ENCODE data around the gene KCNK13. TPM values are rescaled to one million over a fixed set of nuclear protein-coding genes. Genes with fewer than 3 reads are reported as not detected.

Gene KCNK13
- total RNA-seq, 4 donors from 2014 or later, result 0.19 to 0.42 (median 0.28) TPM

DNA sequence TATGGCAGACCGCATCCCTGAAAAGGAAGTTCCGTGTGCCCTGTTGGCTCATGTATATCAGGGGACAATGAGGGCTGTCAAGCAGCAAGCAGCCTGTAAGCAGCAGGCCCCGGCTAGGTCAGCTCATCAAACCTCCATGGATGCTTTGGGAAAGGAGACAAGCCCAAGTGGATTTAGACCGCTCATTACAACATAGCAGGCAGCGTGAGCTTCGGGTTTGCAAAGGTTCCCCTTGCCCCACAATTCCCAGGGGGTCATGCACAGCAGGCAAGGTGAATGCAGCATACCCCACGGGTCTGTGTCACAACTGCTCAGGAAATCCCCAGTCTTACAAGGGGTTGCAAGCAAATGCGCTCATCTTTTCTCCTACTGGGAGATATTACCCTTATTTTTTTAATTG, 54.6 kb downstream of the KCNK13 start:
- H3K4me1 ChIP-seq, result no peaks in the 10 kb centered on the region
- peaks cover 0 to 19% (median 0%) of the 10 kb centered on the region in 4 donors for H3K27me3 ChIP-seq
- intact Hi-C loops (cut with DNase I), result no loop called here
- TF ChIP-seq POLR2AphosphoS5 (IDR thresholded peaks at IDR 0.05) (no peak), POLR2A (IDR thresholded peaks at IDR 0.05; ENCODE audit: low read depth) (no peak), EP300 (IDR thresholded peaks at IDR 0.05) (no peak)
- TF ChIP-seq, protein P1, sequence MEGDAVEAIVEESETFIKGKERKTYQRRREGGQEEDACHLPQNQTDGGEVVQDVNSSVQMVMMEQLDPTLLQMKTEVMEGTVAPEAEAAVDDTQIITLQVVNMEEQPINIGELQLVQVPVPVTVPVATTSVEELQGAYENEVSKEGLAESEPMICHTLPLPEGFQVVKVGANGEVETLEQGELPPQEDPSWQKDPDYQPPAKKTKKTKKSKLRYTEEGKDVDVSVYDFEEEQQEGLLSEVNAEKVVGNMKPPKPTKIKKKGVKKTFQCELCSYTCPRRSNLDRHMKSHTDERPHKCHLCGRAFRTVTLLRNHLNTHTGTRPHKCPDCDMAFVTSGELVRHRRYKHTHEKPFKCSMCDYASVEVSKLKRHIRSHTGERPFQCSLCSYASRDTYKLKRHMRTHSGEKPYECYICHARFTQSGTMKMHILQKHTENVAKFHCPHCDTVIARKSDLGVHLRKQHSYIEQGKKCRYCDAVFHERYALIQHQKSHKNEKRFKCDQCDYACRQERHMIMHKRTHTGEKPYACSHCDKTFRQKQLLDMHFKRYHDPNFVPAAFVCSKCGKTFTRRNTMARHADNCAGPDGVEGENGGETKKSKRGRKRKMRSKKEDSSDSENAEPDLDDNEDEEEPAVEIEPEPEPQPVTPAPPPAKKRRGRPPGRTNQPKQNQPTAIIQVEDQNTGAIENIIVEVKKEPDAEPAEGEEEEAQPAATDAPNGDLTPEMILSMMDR (IDR thresholded peaks at IDR 0.05), result no peak
- 82% methylated on average over 8 of the region's 8 CpGs for WGBS
- H3K27ac ChIP-seq (replicated peaks in 1 of 4), result no peak overlapping the region
- H3K9me3 ChIP-seq, result no peaks in the 10 kb centered on the region
- H3K36me3 ChIP-seq, result no peaks in the 10 kb centered on the region
- H3K4me3 ChIP-seq, result no peak overlapping the region
- DNase-seq (ENCODE audit: extremely low spot score), result no peak

GRCh38 chr14:90118027-90118426, 56.2 kb downstream of the KCNK13 start:
- WGBS, result 80% methylated on average over 3 of the region's 3 CpGs
- intact Hi-C loops (cut with DNase I), result no loop called here
- Histone ChIP-seq H3K9me3 (no peaks in the 10 kb centered on the region), H3K27me3 (peaks cover 0 to 9% (median 0%) of the 10 kb centered on the region in 4 donors), H3K36me3 (no peaks in the 10 kb centered on the region), H3K4me1 (no peaks in the 10 kb centered on the region), H3K4me3 (no peak overlapping the region), H3K27ac (replicated peaks in 1 of 4) (no peak overlapping the region)
- DNase-seq (ENCODE audit: extremely low spot score), result no peak
- TF ChIP-seq EP300 (IDR thresholded peaks at IDR 0.05) (no peak), POLR2AphosphoS5 (IDR thresholded peaks at IDR 0.05) (no peak), POLR2A (IDR thresholded peaks at IDR 0.05; ENCODE audit: low read depth) (no peak)
- TF ChIP-seq, protein P1 (IDR thresholded peaks at IDR 0.05), result no peak

GRCh38 chr14:90126260-90126659, 64.5 kb downstream of the KCNK13 start:
- TF ChIP-seq, protein P1 (IDR thresholded peaks at IDR 0.05), result no peak
- TF ChIP-seq EP300 (IDR thresholded peaks at IDR 0.05), result no peak
- TF ChIP-seq POLR2A (IDR thresholded peaks at IDR 0.05; ENCODE audit: low read depth), result no peak
- no peak for TF ChIP-seq POLR2AphosphoS5 (IDR thresholded peaks at IDR 0.05)
- Histone ChIP-seq H3K27me3 (no peaks in the 10 kb centered on the region), H3K4me3 (no peak overlapping the region), H3K9me3 (no peaks in the 10 kb centered on the region), H3K27ac (replicated peaks in 1 of 4) (no peak overlapping the region), H3K36me3 (no peaks in the 10 kb centered on the region), H3K4me1 (no peaks in the 10 kb centered on the region)
- intact Hi-C loops (cut with DNase I), result no loop called here
- no peak for DNase-seq (ENCODE audit: extremely low spot score)
- 93% methylated on average over 15 of the region's 15 CpGs for whole genome bisulfite sequencing

- Histone ChIP-seq H3K27ac (replicated peaks in 1 of 4) (no peak overlapping the region), H3K9me3 (no peaks in the 10 kb centered on the region), H3K36me3 (no peaks in the 10 kb centered on the region), H3K4me1 (no peaks in the 10 kb centered on the region), H3K4me3 (no peak overlapping the region), H3K27me3 (peaks cover 0 to 5% (median 0%) of the 10 kb centered on the region in 4 donors)
- WGBS, result 58% methylated on average over 10 of the region's 10 CpGs
- intact Hi-C loops (cut with DNase I), result no loop called here
- no peak for TF ChIP-seq POLR2AphosphoS5 (IDR thresholded peaks at IDR 0.05)
- TF ChIP-seq, protein P1 (IDR thresholded peaks at IDR 0.05), result no peak
- TF ChIP-seq POLR2A (IDR thresholded peaks at IDR 0.05; ENCODE audit: low read depth), result no peak
- TF ChIP-seq EP300 (IDR thresholded peaks at IDR 0.05), result no peak
- DNase-seq (ENCODE audit: extremely low spot score), result no peak
Measured at GRCh38 chr14:90132821-90133570, 71.2 kb downstream of the KCNK13 start.
